Endothelial cell of umbilical vein (primary cell): Measurements from ENCODE around the gene CCDC9B. TPM values are rescaled to one million over a fixed set of nuclear protein-coding genes. Genes with fewer than 3 reads are reported as not detected.

ENCODE experiments used
- BruUV-seq: library from RNA; stranded (reverse); fragments of 400-500 nt; replicated peaks from 2 replicates; lab custom pipeline; 2021; lab: Mats Ljungman, UMichigan
- CTCF ChIA-PET: fragments of 300-600, 350-600 bp; sonication (Branson Sonifier 250); formaldehyde crosslinking; loops from one replicate; lab custom pipeline; 2021; ENCODE audit warnings: antibody characterized with exemption, inconsistent platforms; lab: Charles Lee
- POLR2A ChIA-PET: fragments of 300-600, 350-600 bp; sonication (Branson Sonifier 250); formaldehyde crosslinking; loops from one replicate; lab custom pipeline; 2021; ENCODE audit warnings: antibody characterized with exemption, inconsistent platforms; lab: Charles Lee
- DNase-seq: peaks from one replicate; pipeline ENCODE4 v3.0.0-alpha.2; 2011; ENCODE audit warnings: low read depth, low spot score
- FAIRE-seq: peaks from 2 replicates; lab custom pipeline; 2011; peaks lifted over from hg19 to GRCh38; lab: Jason Lieb, UNC
- H2AFZ ChIP-seq: 2 replicates; pipeline ENCODE4 v1.6.0; 2012; ENCODE audit warnings: low read depth, low read length, control low read depth, inconsistent platforms
- H3K27ac ChIP-seq: 2 replicates; pipeline ENCODE4 v1.5.1; 2011; ENCODE audit warnings: low read depth, mild to moderate bottlenecking, control low read depth, low read length, moderate library complexity; ENCODE audit not compliant: insufficient read depth
- H3K27me3 ChIP-seq, 2 experiments: 2 replicates each; pipeline versions ENCODE4 v1.6.0 to v1.6.1; 2011; ENCODE audit warnings: low read length in 2 of 2, mixed read lengths in 1 of 2; ENCODE audit not compliant: control insufficient read depth in 2 of 2, insufficient read depth in 2 of 2
- H3K36me3 ChIP-seq, 2 experiments: 2 replicates in 1 of 2; 3 replicates in 1 of 2; pipeline ENCODE4 v1.5.1; 2011; ENCODE audit warnings: low read length in 2 of 2, mild to moderate bottlenecking in 1 of 2, moderate library complexity in 1 of 2; ENCODE audit not compliant: control insufficient read depth in 2 of 2, insufficient read depth in 2 of 2; ENCODE audit errors: extremely low read depth in 1 of 2
- H3K4me1 ChIP-seq: 3 replicates; pipeline ENCODE4 v1.5.1; 2011; ENCODE audit warnings: mild to moderate bottlenecking, low read length; ENCODE audit not compliant: control insufficient read depth, insufficient read depth; ENCODE audit errors: extremely low read depth
- H3K4me2 ChIP-seq: 2 replicates; pipeline ENCODE4 v1.6.1; 2011; ENCODE audit warnings: low read length, control low read depth, mixed read lengths; ENCODE audit not compliant: insufficient read depth
- H3K4me3 ChIP-seq, 3 experiments: fragments of 200-600 bp in 1 of 3; sonication (generic), shearing (Covaris generic) in 1 of 3; replicated peaks in 1 of 3; 2 replicates each; pipeline ENCODE4 v1.5.1; 2011 to 2016; ENCODE audit warnings: control low read depth in 3 of 3, low read length in 3 of 3, mild to moderate bottlenecking in 2 of 3, inconsistent platforms in 1 of 3, low read depth in 1 of 3, moderate library complexity in 1 of 3; ENCODE audit not compliant: insufficient read depth in 1 of 3
- H3K79me2 ChIP-seq: 2 replicates; pipeline ENCODE4 v1.6.0; 2012; ENCODE audit warnings: low read length, inconsistent platforms; ENCODE audit not compliant: control insufficient read depth, insufficient read depth
- H3K9ac ChIP-seq: replicated peaks from 2 replicates; pipeline ENCODE3; 2011; ENCODE audit warnings: low read length, control low read depth; ENCODE audit not compliant: insufficient read depth; ENCODE audit errors: extremely low read depth
- H3K9me1 ChIP-seq: replicated peaks from 3 replicates; pipeline ENCODE4 v1.6.0; 2011; ENCODE audit warnings: mild to moderate bottlenecking, low read length; ENCODE audit not compliant: control insufficient read depth, insufficient read depth; ENCODE audit errors: extremely low read depth
- H3K9me3 ChIP-seq: replicated peaks from 2 replicates; pipeline ENCODE4 v1.5.1; 2012; ENCODE audit warnings: low read length, inconsistent platforms; ENCODE audit not compliant: control insufficient read depth, insufficient read depth
- H4K20me1 ChIP-seq: replicated peaks from 2 replicates; pipeline ENCODE3; 2011; ENCODE audit warnings: mild to moderate bottlenecking, low read length; ENCODE audit not compliant: control insufficient read depth, insufficient read depth; ENCODE audit errors: extremely low read depth
- CTCF ChIP-seq, 2 donors: IDR thresholded peaks; 1 replicate in 1 of 2; 2 replicates in 1 of 2; pipeline ENCODE4 v1.5.1; 2011; ENCODE audit warnings: low read length in 2 of 2, mild to moderate bottlenecking in 2 of 2, moderate library complexity in 2 of 2, control low read depth in 1 of 2, inconsistent platforms in 1 of 2, low read depth in 1 of 2; ENCODE audit not compliant: insufficient read depth in 1 of 2; ENCODE audit errors: extremely low read depth in 1 of 2
- EZH2 ChIP-seq: IDR thresholded peaks from 2 replicates; pipeline ENCODE4 v1.6.1; 2012; ENCODE audit warnings: borderline replicate concordance, low read depth, mild to moderate bottlenecking, moderate library complexity, low read length, inconsistent platforms; ENCODE audit not compliant: severe bottlenecking
- FOS ChIP-seq: IDR thresholded peaks from 2 replicates; pipeline ENCODE4 v1.6.1; 2011; ENCODE audit warnings: mild to moderate bottlenecking, low read length, moderate library complexity, borderline replicate concordance; ENCODE audit not compliant: insufficient read depth
- GATA2 ChIP-seq: IDR thresholded peaks from 2 replicates; pipeline ENCODE4 v1.7.0; 2011; ENCODE audit warnings: low read depth, mild to moderate bottlenecking, moderate library complexity, mixed read lengths, low read length; ENCODE audit not compliant: insufficient read length, insufficient read depth
- JUN ChIP-seq: IDR thresholded peaks from 2 replicates; pipeline ENCODE4 v1.6.1; 2011; ENCODE audit warnings: borderline replicate concordance, low read depth; ENCODE audit not compliant: insufficient read length, insufficient read depth
- MAX ChIP-seq: IDR thresholded peaks from 2 replicates; pipeline ENCODE4 v1.6.1; 2011; ENCODE audit not compliant: insufficient read depth, insufficient read length
- MYC ChIP-seq: IDR thresholded peaks from one replicate; pipeline ENCODE4 v1.6.1; 2011; ENCODE audit warnings: mild to moderate bottlenecking, low read depth, low read length
- POLR2A ChIP-seq: IDR thresholded peaks from 2 replicates; pipeline ENCODE4 v1.6.1; 2012; ENCODE audit warnings: low read depth, mild to moderate bottlenecking, control low read depth, low read length
- POLR2AphosphoS5 ChIP-seq: IDR thresholded peaks from 2 replicates; pipeline ENCODE4 v1.6.1; 2012; ENCODE audit warnings: low read depth, mild to moderate bottlenecking, control low read depth, low read length, moderate library complexity; ENCODE audit not compliant: insufficient read depth
- dilution Hi-C: fragments of 300-500 bp; cut with MboI; formaldehyde crosslinking; loops from one replicate; pipeline ENCODE4 v1.15.0; 2019; ENCODE audit warnings: low sequenced_read_pairs; ENCODE audit not compliant: extremely low pct_ligation_motif_present
- intact Hi-C: fragments of 100-400 bp; cut with micrococcal nuclease; formaldehyde crosslinking; loops from one replicate; pipeline ENCODE4 v1.10.0; 2022
- polyA plus RNA-seq, 4 experiments: library from polyadenylated mRNA; depleted of rRNA in 3 of 4; stranded (reverse) in 3 of 4; unstranded in 1 of 4; fragments of >200 nt; gene quantifications; 2 replicates each; pipeline versions ENCODE4 v1.2.1 to v1.2.3, GENCODE V29; 2011 to 2012; ENCODE audit warnings: missing spikeins in 1 of 4
- total RNA-seq: library from RNA; stranded (reverse); gene quantifications from 2 replicates; pipeline ENCODE4 v1.2.3, GENCODE V29; 2021

Gene CCDC9B
- total and polyA plus RNA-seq, 2 donors (not counting 3 experiments of a cell fraction or from before 2014, with no cell fraction given): 7.6 to 46.0 TPM

GRCh38 chr15:40344217-40344616, 3.5 kb upstream of the CCDC9B start:
- ChIA-PET POLR2A (no interaction called here), CTCF (interaction anchor here (0.8 to 3.2 kb wide), 27 partner anchors 10 to 208 kb away, joined by 3 to 82 read pairs (median 7); partner anchors contain the start of genes DISP2, INAFM2, IVD and KNSTRN)
- Histone ChIP-seq H4K20me1 (no peaks in the 10 kb centered on the region), H3K9me3 (no peaks in the 10 kb centered on the region), H3K4me2 (peak overlapping the region; percentile 40), H3K9ac (peak overlapping the region; percentile 78), H3K9me1 (no peaks in the 10 kb centered on the region), H3K79me2 (peaks cover 9% of the 10 kb centered on the region), H2AFZ (no peak overlapping the region), H3K4me1 (peaks cover 46% of the 10 kb centered on the region), H3K27me3 (no peaks in the 10 kb centered on the region), H3K27ac (peak overlapping the region; percentile 96), H3K4me3 (no peak overlapping the region), H3K36me3 (no peaks in the 10 kb centered on the region)
- intact Hi-C loops (loop anchor here (1.0 kb wide), 2 partner anchors 38 to 163 kb away; partner anchors contain the start of gene KNSTRN), dilution Hi-C loops (no loop called here)
- FAIRE-seq (no peak), DNase-seq (peak; percentile 25)
- BruUV-seq: no TSS peak
- TF ChIP-seq POLR2AphosphoS5 (no peak), MAX (no peak)

GRCh38 chr15:40343512-40343911, 2.8 kb upstream of the CCDC9B start:
- peak overlapping the region; percentile 18 for H2AFZ ChIP-seq
- peak overlapping the region; percentile 78 for H3K9ac ChIP-seq
- FAIRE-seq: peak; percentile 95

More at GRCh38 chr15:40343512-40343911, 2.8 kb upstream of the CCDC9B start:
- Histone ChIP-seq H4K20me1 (no peaks in the 10 kb centered on the region), H3K4me3 (no peak overlapping the region), H3K27ac (peak overlapping the region; percentile 96), H3K4me1 (peaks cover 53% of the 10 kb centered on the region), H3K9me3 (no peaks in the 10 kb centered on the region), H3K4me2 (peak overlapping the region; percentile 50), H3K27me3 (no peaks in the 10 kb centered on the region), H3K9me1 (no peaks in the 10 kb centered on the region), H3K79me2 (peaks cover 11% of the 10 kb centered on the region), H3K36me3 (no peaks in the 10 kb centered on the region)
- TF ChIP-seq JUN: peak; percentile 91
- TF ChIP-seq GATA2: no peak
- no peak for TF ChIP-seq CTCF (IDR thresholded peaks at IDR 0.05; ENCODE audit: extremely low read depth in 1 of 2, insufficient read depth in 1 of 2, low read depth in 1 of 2, low read length in 2 of 2)
- TF ChIP-seq POLR2A: peak; percentile 64
- TF ChIP-seq EZH2: no peak
- peak; percentile 93 for TF ChIP-seq FOS
- no peak for TF ChIP-seq MYC
- peak; percentile 90 for TF ChIP-seq POLR2AphosphoS5
- TF ChIP-seq MAX: peak; percentile 7
- dilution Hi-C loops (no loop called here), intact Hi-C loops (loop anchor here (1.0 kb wide), 3 partner anchors 22 to 79 kb away; no protein-coding TSS in a partner anchor)
- ChIA-PET CTCF (interaction anchor here (1.0 to 3.2 kb wide), 19 partner anchors 10 to 163 kb away, joined by 3 to 82 read pairs (median 8); partner anchors contain the start of genes DISP2, INAFM2 and IVD), POLR2A (interaction anchor here (1.2 kb wide), 1 partner anchor 15 kb away, joined by 3 read pairs; no protein-coding TSS in a partner anchor)
- no TSS peak for BruUV-seq
- DNase-seq: peak; percentile 93
